Measurements from ENCODE around the gene USP5.
A peak's percentile ranks its signal among the peaks of the same experiment; 100 is the strongest.
"Not testable (repeated sequence)": the region's sequence is repeated elsewhere in the genome, so short reads cannot be mapped to it uniquely, and the experiment has no call there.

USP5 gene

DNA sequence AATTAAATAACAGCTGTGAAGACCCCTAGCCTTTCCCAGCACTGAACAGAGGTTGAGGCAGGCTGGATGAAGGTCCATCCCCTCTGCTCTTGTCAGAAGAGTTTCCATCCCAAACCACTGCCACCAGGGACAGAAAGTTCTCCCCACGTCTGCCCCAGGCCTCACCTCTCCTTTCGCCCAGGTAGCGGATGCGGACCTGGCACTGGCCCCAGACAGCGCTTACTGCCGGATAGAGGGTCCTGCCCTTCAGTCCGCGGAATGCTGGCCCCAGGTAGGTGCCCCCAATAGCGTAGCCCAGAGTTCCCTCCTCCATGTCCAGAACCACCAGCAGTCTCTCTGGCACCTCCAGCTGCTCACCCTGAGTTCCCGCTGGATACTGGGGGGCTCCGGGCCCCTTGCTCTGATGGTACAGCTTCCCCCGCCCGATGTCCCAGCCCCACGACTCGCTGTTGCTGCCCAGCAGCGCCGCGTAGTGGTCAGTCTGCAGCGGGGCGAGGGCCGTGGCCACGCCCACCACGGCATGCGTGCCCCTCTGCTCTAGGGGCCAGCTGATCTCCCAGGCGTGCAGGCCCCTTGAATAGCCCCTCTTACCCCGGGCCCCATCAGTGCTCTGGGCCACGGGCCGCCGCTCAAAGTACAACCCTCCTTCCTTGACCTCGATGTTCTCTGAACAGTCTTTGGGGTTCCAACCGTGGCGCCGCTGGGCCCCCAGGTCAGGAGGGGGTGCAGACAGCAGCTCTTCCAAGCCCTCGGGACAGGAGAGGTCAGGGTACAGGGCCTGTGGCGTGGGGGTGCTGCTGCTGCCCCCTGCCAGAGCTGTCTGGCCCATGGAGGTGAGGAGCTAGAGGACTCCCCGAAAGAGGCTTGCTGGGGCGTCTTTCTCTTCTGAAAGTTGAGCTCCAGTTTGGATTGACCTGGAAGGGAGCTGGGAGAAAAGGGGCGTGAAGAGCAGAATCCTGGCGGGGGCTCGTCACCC lies 20.4 kb downstream of the USP5 start:
- in situ Hi-C loops (cut with MboI; ENCODE audit: low sequenced_read_pairs, unreplicated experiment): no loop called here

DNA sequence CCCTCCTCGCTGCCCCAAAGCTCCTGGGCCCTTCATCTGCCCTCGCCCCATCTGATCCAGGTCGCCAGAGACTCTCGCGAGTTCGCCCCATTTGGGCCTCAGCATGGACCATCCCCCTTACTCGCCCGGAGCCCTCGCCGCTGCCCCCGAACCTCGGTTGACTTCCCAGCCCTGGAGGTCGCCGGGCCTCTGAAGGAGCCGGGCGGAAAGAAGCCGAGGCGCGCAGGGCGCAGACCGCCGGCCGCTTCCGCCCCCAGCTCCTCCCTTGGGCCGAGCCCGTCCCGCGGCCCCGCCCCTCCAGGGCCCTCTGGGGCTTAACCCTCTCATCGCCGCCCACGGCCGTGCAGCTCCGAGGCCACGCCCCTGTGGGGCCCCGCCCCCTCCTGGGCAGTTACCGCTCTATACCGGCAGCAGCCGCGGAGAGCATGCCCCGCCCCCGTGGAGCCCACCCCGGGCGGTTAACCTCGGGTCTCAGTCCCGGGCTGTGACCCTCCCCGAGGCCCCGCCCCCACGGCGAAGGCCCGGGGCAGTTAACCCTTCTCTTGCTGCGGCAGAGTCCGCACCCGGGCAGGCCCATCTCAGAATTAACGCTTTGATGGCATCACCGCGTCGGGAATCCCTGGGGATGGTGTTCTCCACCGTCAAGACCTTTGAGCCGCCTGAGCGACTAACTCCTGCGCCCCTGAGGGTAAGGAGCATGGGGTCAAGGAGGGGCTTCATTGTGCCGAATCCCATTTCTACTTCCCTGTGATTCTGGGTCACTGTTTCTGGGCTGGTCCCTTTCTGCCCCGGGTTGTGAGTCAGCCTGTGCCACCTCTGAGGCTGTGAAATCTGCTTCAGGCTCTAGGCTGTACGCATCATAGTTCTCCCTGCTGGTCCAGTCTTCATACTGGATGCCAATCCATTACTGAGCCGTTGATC lies 21.4 kb downstream of the USP5 start, which contains the start of gene SPSB2:
Gene SPSB2 (minus strand): TSS at position 210 of the 921 bp plus-strand sequence. CDS start 402 bp downstream, outside the sequence.
- TF ChIP-seq, protein P1, sequence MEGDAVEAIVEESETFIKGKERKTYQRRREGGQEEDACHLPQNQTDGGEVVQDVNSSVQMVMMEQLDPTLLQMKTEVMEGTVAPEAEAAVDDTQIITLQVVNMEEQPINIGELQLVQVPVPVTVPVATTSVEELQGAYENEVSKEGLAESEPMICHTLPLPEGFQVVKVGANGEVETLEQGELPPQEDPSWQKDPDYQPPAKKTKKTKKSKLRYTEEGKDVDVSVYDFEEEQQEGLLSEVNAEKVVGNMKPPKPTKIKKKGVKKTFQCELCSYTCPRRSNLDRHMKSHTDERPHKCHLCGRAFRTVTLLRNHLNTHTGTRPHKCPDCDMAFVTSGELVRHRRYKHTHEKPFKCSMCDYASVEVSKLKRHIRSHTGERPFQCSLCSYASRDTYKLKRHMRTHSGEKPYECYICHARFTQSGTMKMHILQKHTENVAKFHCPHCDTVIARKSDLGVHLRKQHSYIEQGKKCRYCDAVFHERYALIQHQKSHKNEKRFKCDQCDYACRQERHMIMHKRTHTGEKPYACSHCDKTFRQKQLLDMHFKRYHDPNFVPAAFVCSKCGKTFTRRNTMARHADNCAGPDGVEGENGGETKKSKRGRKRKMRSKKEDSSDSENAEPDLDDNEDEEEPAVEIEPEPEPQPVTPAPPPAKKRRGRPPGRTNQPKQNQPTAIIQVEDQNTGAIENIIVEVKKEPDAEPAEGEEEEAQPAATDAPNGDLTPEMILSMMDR (IDR thresholded peaks at IDR 0.05; ENCODE audit: borderline replicate concordance, control extremely low read depth, extremely low read depth, insufficient read depth, missing control alignments): no peak
- DNase-seq (ENCODE audit: low spot score): peak; percentile 99
- in situ Hi-C loops (cut with MboI; ENCODE audit: low sequenced_read_pairs, unreplicated experiment): no loop called here

More for the DNA sequence above, 20.4 kb downstream of the USP5 start:
- TF ChIP-seq, protein P1 (IDR thresholded peaks at IDR 0.05; ENCODE audit: borderline replicate concordance, control extremely low read depth, extremely low read depth, insufficient read depth, missing control alignments): peak; percentile 100
- peak; percentile 90 for DNase-seq (ENCODE audit: low spot score)

DNA sequence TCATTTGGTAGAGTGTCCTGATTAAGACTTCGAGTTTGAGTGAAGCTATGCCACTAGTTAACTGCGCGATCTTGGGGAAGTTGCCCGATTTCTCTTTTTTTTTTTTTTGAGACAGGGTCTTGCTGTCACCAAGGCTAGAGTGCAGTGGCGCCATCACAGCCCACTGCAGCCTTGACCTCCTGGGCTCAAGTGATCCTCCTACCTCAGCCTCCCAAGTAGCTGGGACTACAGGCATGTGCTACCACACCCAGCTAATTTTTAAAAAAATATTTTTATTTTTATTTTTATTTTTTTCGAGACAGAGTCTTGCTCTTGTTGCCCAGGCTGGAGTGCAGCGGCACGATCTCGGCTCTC lies 22.0 kb downstream of the USP5 start:
- in situ Hi-C loops (cut with MboI; ENCODE audit: low sequenced_read_pairs, unreplicated experiment); DNase-seq (ENCODE audit: low spot score): not testable (repeated sequence)

DNA sequence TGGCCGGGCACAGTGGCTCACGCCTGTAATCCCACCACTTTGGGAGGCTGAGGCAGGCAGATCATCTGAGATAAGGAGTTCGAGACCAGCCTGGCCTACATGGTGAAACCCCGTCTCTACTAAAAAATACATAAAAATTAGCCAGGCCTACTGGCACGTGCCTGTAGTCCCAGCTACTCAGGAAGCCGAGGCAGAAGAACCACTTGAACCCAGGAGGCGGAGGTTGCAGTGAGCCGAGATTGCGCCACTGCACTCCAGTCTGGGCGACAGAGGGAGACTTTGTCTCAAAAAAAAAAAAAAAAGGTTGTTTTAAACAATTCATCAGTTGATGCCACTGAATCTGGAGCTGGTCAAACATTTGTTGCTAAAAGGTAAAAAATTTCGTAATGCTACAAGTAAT lies 27.9 kb downstream of the USP5 start:
- DNase-seq (ENCODE audit: low spot score); in situ Hi-C loops (cut with MboI; ENCODE audit: low sequenced_read_pairs, unreplicated experiment): not testable (repeated sequence)

DNA sequence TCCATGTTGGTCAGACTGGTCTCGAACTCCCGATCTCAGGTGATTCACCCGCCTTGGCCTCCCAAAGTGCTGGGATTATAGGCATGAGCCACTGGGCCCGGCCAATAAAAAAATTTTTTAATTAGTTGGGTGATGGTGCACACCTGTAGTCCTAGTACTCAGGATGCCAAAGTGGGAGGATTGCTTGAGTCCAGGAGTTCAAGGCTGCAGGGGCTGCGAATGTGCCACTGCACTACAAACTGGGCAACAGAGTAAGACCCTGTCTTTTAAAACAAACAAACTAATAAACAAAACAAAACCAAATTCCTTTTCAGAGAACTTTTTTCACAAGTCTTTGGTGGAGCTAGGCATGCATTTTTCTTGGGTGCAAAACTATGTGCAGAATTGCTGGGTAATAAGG lies 31.3 kb downstream of the USP5 start:
- no peak for DNase-seq (ENCODE audit: low spot score)
- in situ Hi-C loops (cut with MboI; ENCODE audit: low sequenced_read_pairs, unreplicated experiment): no loop called here
- TF ChIP-seq, protein P1 (IDR thresholded peaks at IDR 0.05; ENCODE audit: borderline replicate concordance, control extremely low read depth, extremely low read depth, insufficient read depth, missing control alignments): no peak

DNA sequence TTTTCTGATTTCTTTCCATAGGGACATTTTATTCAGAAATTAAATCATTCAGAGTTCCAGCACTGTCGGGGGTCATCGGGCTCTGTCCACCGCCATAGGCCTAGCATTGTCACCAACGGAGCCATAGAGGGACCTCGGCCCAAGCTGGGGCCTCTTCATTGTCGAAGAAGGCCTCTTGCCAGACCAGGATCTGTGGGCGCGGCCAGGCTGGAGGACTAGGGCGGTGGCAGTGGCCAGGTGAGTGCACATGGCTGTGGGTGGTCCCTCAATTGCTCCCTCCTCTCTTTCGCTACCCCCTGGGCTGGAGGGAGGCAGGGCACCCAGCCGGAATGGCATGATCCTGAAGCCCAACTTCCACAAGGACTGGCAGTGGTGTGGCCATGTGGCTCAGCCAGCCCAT lies 31.7 kb downstream of the USP5 start:
- TF ChIP-seq, protein P1 (IDR thresholded peaks at IDR 0.05; ENCODE audit: borderline replicate concordance, control extremely low read depth, extremely low read depth, insufficient read depth, missing control alignments): no peak
- no peak for DNase-seq (ENCODE audit: low spot score)
- in situ Hi-C loops (cut with MboI; ENCODE audit: low sequenced_read_pairs, unreplicated experiment): no loop called here

DNA sequence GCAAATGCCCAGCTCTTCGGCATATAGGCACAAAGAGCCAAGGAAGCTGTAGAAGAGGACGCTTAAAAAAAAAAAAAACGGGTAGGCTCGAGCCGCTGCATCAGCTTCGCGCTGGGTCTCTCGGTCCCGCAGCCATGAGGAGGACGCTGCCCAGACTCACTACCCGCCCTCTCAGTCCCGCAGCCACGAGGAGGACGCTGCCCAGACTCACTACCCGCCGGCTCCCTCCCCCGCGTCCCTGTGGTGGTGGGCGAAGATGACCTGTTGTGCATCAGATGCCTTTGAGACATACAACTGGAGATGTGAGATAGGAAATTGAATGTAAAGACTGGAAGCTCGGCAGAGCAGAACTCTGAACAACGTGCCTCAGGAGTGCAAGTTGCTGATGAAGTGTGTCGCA lies 32.6 kb downstream of the USP5 start:
- TF ChIP-seq, protein P1 (IDR thresholded peaks at IDR 0.05; ENCODE audit: borderline replicate concordance, control extremely low read depth, extremely low read depth, insufficient read depth, missing control alignments): no peak
- DNase-seq (ENCODE audit: low spot score): no peak
- in situ Hi-C loops (cut with MboI; ENCODE audit: low sequenced_read_pairs, unreplicated experiment): no loop called here

DNA sequence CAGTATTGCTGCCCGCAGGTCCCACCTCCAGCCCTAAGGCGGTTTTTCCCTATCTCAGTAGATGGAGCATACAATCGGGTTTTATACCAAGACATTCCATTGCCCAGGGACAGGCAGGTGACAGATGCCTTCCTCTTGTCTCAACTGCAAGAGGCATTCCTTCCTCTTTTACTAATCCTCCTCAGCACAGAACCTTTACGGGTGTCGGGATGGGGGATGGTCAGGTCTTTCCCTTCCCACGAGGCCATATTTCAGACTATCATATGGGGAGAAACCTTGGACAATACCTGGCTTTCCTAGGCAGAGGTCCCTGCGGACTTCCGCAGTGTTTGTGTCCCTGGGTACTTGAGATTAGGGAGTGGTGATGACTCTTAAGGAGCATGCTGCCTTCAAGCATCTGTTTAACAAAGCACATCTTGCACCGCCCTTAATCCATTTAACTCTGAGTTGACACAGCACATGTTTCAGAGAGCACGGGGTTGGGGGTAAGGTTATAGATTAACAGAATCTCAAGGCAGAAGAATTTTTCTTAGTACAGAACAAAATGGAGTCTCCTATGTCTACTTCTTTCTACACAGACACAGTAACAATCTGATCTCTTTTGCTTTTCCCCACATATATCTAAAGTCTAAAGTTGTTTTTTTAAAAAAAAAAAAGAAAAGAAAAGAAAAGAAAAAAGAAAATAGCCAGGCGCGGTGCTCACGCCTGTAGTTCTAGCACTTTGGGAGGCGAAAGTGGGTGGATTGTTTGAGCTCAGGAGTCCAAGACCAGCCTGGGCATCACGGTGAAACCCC lies 34.5 kb downstream of the USP5 start:
- in situ Hi-C loops (cut with MboI; ENCODE audit: low sequenced_read_pairs, unreplicated experiment); DNase-seq (ENCODE audit: low spot score): not testable (repeated sequence)

Data from GM13976 (cell line).